ENCODE measurements around the gene NRL.

Gene NRL

GRCh38 chr14:24098927-24099813, 15.6 kb downstream of the NRL start:
- H3K14ac ChIP-seq (ENCODE audit: low read length in 2 of 2), result no peak overlapping the region
- H3K27me3 ChIP-seq (ENCODE audit: control insufficient read depth in 1 of 2, insufficient read depth in 1 of 2, low read length in 2 of 2), result no peaks in the 10 kb centered on the region
- H3K9me3 ChIP-seq (ENCODE audit: control insufficient read depth, low read length), result no peaks in the 10 kb centered on the region
- 97% methylated on average over 17 of the region's 17 CpGs for WGBS
- H3K9ac ChIP-seq (ENCODE audit: low read length), result no peak overlapping the region
- no peak overlapping the region for H3K23ac ChIP-seq (ENCODE audit: low read length in 2 of 2)
- peak overlapping the region; percentile 1 for H4K91ac ChIP-seq (ENCODE audit: low read length)
- H3K18ac ChIP-seq (ENCODE audit: low read depth in 1 of 2, low read length in 2 of 2), result no peak overlapping the region
- no peak overlapping the region for H3K27ac ChIP-seq (ENCODE audit: low read length, poor library complexity, severe bottlenecking)
- no peak overlapping the region for H2AK5ac ChIP-seq (ENCODE audit: low read length, severe bottlenecking)
- H2AFZ ChIP-seq (ENCODE audit: low read depth, low read length), result no peak overlapping the region
- peaks cover 11% of the 10 kb centered on the region for H3K79me1 ChIP-seq (replicated peaks; ENCODE audit: low read length, poor library complexity, severe bottlenecking)
- no peak overlapping the region for H2BK120ac ChIP-seq (ENCODE audit: low read depth, low read length)
- H2BK12ac ChIP-seq (ENCODE audit: low read length in 2 of 2), result no peak overlapping the region
- no peak overlapping the region for H2BK15ac ChIP-seq (ENCODE audit: low read depth, poor library complexity, severe bottlenecking)
- H4K8ac ChIP-seq (ENCODE audit: low read length), result no peak overlapping the region
- H3K4me1 ChIP-seq (ENCODE audit: control insufficient read depth, insufficient read depth, low read depth, low read length), result peaks cover 10% of the 10 kb centered on the region
- no peak overlapping the region for H3K4me3 ChIP-seq (ENCODE audit: insufficient read depth in 1 of 2, low read depth in 1 of 2, low read length in 2 of 2)
- DNase-seq, result no peak
- H2BK5ac ChIP-seq (ENCODE audit: low read depth, low read length, poor library complexity, severe bottlenecking), result no peak overlapping the region
- peaks cover 20 to 37% of the 10 kb centered on the region in 2 experiments for H3K36me3 ChIP-seq (ENCODE audit: control insufficient read depth in 1 of 2, insufficient read depth in 2 of 2, low read depth in 1 of 2, low read length in 2 of 2)
- H3K4ac ChIP-seq (ENCODE audit: low read depth in 1 of 2, low read length in 2 of 2), result no peak overlapping the region
- no peak overlapping the region for H3K4me2 ChIP-seq (ENCODE audit: low read length, poor library complexity, severe bottlenecking)

GRCh38 chr14:24098229-24098926, 16.4 kb downstream of the NRL start:
- H3K27me3 ChIP-seq (ENCODE audit: control insufficient read depth in 1 of 2, insufficient read depth in 1 of 2, low read length in 2 of 2), result no peaks in the 10 kb centered on the region
- no peak overlapping the region for H3K4me2 ChIP-seq (ENCODE audit: low read length, poor library complexity, severe bottlenecking)
- no peak overlapping the region for H2AFZ ChIP-seq (ENCODE audit: low read depth, low read length)
- no peak overlapping the region for H4K91ac ChIP-seq (ENCODE audit: low read length)
- no peak overlapping the region for H3K18ac ChIP-seq (ENCODE audit: low read depth in 1 of 2, low read length in 2 of 2)
- peaks cover 11% of the 10 kb centered on the region for H3K79me1 ChIP-seq (replicated peaks; ENCODE audit: low read length, poor library complexity, severe bottlenecking)
- H2AK5ac ChIP-seq (ENCODE audit: low read length, severe bottlenecking), result no peak overlapping the region
- H3K36me3 ChIP-seq (ENCODE audit: control insufficient read depth in 1 of 2, insufficient read depth in 2 of 2, low read depth in 1 of 2, low read length in 2 of 2), result peaks cover 15 to 32% of the 10 kb centered on the region in 2 experiments
- no peak overlapping the region for H4K8ac ChIP-seq (ENCODE audit: low read length)
- no peak for DNase-seq
- no peak overlapping the region for H3K23ac ChIP-seq (ENCODE audit: low read length in 2 of 2)
- no peak overlapping the region for H2BK120ac ChIP-seq (ENCODE audit: low read depth, low read length)
- no peak overlapping the region for H2BK12ac ChIP-seq (ENCODE audit: low read length in 2 of 2)
- no peak overlapping the region for H2BK15ac ChIP-seq (ENCODE audit: low read depth, poor library complexity, severe bottlenecking)
- H3K27ac ChIP-seq (ENCODE audit: low read length, poor library complexity, severe bottlenecking), result no peak overlapping the region
- H2BK5ac ChIP-seq (ENCODE audit: low read depth, low read length, poor library complexity, severe bottlenecking), result no peak overlapping the region
- H3K9ac ChIP-seq (ENCODE audit: low read length), result no peak overlapping the region
- H3K14ac ChIP-seq (ENCODE audit: low read length in 2 of 2), result no peak overlapping the region
- H3K9me3 ChIP-seq (ENCODE audit: control insufficient read depth, low read length), result no peaks in the 10 kb centered on the region
- 95% methylated on average over 16 of the region's 16 CpGs for WGBS
- no peak overlapping the region for H3K4me3 ChIP-seq (ENCODE audit: insufficient read depth in 1 of 2, low read depth in 1 of 2, low read length in 2 of 2)
- H3K4ac ChIP-seq (ENCODE audit: low read depth in 1 of 2, low read length in 2 of 2), result no peak overlapping the region
- peaks cover 14% of the 10 kb centered on the region for H3K4me1 ChIP-seq (ENCODE audit: control insufficient read depth, insufficient read depth, low read depth, low read length)

- H2BK120ac ChIP-seq (ENCODE audit: low read depth, low read length), result no peak overlapping the region
- peaks cover 14% of the 10 kb centered on the region for H3K4me1 ChIP-seq (ENCODE audit: control insufficient read depth, insufficient read depth, low read depth, low read length)
- no peak overlapping the region for H4K8ac ChIP-seq (ENCODE audit: low read length)
- no peaks in the 10 kb centered on the region for H3K27me3 ChIP-seq (ENCODE audit: control insufficient read depth in 1 of 2, insufficient read depth in 1 of 2, low read length in 2 of 2)
- H3K14ac ChIP-seq (ENCODE audit: low read length in 2 of 2), result no peak overlapping the region
- no peak overlapping the region for H2AK5ac ChIP-seq (ENCODE audit: low read length, severe bottlenecking)
- no peak overlapping the region for H2BK12ac ChIP-seq (ENCODE audit: low read length in 2 of 2)
- no peak overlapping the region for H3K9ac ChIP-seq (ENCODE audit: low read length)
- H3K27ac ChIP-seq (ENCODE audit: low read length, poor library complexity, severe bottlenecking), result no peak overlapping the region
- H3K18ac ChIP-seq (ENCODE audit: low read depth in 1 of 2, low read length in 2 of 2), result no peak overlapping the region
- no peak overlapping the region for H2AFZ ChIP-seq (ENCODE audit: low read depth, low read length)
- peaks cover 11% of the 10 kb centered on the region for H3K79me1 ChIP-seq (replicated peaks; ENCODE audit: low read length, poor library complexity, severe bottlenecking)
- H3K23ac ChIP-seq (ENCODE audit: low read length in 2 of 2), result no peak overlapping the region
- H2BK5ac ChIP-seq (ENCODE audit: low read depth, low read length, poor library complexity, severe bottlenecking), result no peak overlapping the region
- WGBS, result 97% methylated on average over 8 of the region's 8 CpGs
- no peak for DNase-seq
- H3K9me3 ChIP-seq (ENCODE audit: control insufficient read depth, low read length), result no peaks in the 10 kb centered on the region
- no peak overlapping the region for H3K4ac ChIP-seq (ENCODE audit: low read depth in 1 of 2, low read length in 2 of 2)
- H3K4me3 ChIP-seq (ENCODE audit: insufficient read depth in 1 of 2, low read depth in 1 of 2, low read length in 2 of 2), result no peak overlapping the region
- H3K36me3 ChIP-seq (ENCODE audit: control insufficient read depth in 1 of 2, insufficient read depth in 2 of 2, low read depth in 1 of 2, low read length in 2 of 2), result peaks cover 10 to 25% of the 10 kb centered on the region in 2 experiments
- H4K91ac ChIP-seq (ENCODE audit: low read length), result no peak overlapping the region
- no peak overlapping the region for H2BK15ac ChIP-seq (ENCODE audit: low read depth, poor library complexity, severe bottlenecking)
- H3K4me2 ChIP-seq (ENCODE audit: low read length, poor library complexity, severe bottlenecking), result no peak overlapping the region
Measured at GRCh38 chr14:24096545-24097181, 18.1 kb downstream of the NRL start.

Data from mesenchymal stem cell (in vitro differentiated cells and primary cell).